Stimulated activated CD8-positive, alpha-beta memory T cell treated with anti-CD3 and anti-CD28 coated beads, Interleukin-7, amount 100 ng/mL, for 24 hours (primary cell): ENCODE data around the gene PLXNA4.

Source experiments
- DNase-seq: peaks from one replicate; pipeline ENCODE4 v3.0.0-alpha.2; 2020; ENCODE audit warnings: low read depth

The PLXNA4 gene

DNA sequence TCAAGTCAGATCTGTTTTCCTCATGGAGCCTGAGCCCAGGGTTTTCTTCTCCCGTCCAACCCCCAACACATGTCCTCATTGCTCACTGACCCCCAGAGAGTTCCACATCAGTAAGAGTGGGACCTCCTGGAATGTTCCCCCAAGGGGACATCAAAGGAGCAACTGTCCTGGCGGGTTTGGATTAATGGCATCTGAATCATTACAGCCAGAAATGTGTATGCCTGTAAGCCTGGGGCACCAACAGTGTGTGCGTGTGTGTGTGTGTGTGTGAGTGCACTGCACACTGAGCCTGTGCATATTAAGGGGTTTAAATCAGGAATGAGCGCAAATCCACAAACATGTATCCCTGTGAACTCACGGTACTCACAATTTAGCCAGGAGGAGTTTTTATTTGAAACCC, 222.3 kb downstream of the PLXNA4 start:
- no peak for DNase-seq

- DNase-seq, result no peak
These were observed 223.5 kb downstream of the PLXNA4 start for GRCh38 chr7:132352800-132353199.

DNA sequence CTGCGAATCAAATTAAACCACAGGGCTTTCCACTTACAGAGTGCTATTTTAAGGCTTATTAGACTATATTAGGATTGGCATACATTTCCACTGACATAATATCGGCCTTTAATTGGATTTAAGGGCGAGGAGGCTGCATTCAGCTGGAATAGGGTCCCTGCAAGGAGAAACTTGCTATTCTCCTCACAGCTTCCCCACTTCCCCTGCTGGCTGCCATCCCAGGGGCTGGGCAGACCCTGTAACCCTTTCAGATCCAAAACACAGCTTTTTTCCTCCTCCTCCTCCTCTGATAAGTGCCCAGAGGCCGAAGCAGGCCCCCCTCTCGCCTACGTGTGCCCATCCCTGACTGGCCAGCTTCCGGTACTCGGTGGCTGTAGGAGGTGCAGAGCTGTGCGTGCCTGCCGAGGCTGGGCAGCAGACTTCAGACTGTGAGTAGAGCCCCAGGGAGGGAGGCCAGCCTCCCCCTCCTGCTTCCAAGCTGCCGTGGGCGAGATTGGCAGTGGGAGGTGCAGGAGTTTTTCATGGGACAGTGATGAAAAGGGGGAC, 224.2 kb downstream of the PLXNA4 start:
- no peak for DNase-seq

DNA sequence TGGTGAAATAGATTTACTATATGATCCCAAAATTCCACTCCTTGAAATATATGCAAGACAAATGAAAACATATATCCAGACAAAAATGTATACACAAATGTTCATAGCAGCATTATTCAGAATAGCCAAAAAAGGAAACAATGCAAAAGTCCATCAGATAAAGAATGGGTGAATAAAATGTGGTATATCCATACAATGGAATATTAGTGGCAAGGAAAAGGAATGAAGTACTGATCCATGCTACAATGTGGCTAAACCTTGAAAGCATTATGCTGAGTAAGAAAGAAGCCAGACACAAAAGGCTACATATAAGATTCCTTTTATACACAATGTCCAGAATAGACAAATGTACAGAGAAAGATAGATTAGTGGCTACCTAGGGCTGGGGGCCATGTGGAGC, 225.5 kb downstream of the PLXNA4 start:
- DNase-seq, result no peak

GRCh38 chr7:132349075-132349474, 227.2 kb downstream of the PLXNA4 start:
- DNase-seq, result no peak

DNA sequence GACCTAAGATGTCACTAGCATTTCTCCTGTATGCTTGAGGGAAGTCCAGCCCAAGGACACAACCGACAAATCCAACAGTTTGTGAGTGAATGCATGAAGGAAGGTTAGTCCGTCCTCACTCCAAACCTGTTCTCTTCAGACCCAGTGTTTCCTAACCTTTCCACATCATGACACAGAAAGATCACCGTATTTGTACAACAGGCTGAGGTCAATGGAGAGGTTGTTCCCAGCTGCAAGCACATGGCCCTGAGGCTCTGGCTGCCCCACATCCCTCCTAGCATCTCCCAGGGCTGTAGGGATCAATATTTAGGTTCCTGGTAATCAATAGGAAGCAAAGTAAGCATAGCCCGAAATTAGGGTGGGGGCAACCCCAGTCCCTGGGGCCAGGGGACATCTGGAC, 227.9 kb downstream of the PLXNA4 start:
- DNase-seq, result no peak

DNA sequence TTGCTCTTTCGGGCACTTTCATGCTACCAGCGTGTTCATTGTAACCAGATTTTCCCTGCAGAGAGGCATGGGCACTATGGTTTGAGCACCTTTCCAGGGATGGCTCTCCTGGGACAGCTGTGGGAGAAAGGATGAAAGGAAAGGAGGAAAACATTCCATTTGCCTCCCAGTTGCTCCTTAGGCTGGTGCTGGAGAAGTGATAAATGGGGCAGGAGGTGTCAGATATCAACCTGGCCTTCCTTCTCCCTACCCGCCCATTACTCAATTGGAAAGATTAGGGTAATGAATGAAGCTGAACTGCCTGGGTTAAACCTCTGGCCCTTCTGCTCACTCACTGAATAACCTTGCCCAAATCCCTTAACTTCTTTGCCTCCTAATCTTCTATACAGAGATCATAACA, 228.4 kb downstream of the PLXNA4 start:
- DNase-seq, result no peak

GRCh38 chr7:132347123-132347522, 229.1 kb downstream of the PLXNA4 start:
- no peak for DNase-seq

- DNase-seq, result no peak
These were observed 230.6 kb downstream of the PLXNA4 start for GRCh38 chr7:132345543-132346129.

DNA sequence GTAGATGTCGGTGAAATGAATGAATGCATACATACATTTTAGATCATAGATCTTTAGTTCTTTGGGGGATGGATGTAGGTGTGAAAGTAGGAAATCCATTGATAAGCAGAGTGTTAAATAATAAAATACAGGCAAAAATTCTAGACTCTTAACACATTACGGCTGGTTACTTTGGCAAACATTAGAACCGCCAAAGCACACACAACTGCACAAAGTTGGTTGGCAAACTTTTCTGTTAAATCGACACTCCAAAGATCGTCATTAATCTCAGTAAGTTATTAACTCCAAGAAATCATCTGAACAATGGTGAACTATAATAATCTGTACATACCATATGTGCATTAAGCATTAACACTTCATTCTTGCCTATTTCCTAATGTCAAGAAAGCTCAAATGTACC, 231.2 kb downstream of the PLXNA4 start:
- no peak for DNase-seq

GRCh38 chr7:132343199-132343598, 233.1 kb downstream of the PLXNA4 start:
- DNase-seq, result no peak

DNA sequence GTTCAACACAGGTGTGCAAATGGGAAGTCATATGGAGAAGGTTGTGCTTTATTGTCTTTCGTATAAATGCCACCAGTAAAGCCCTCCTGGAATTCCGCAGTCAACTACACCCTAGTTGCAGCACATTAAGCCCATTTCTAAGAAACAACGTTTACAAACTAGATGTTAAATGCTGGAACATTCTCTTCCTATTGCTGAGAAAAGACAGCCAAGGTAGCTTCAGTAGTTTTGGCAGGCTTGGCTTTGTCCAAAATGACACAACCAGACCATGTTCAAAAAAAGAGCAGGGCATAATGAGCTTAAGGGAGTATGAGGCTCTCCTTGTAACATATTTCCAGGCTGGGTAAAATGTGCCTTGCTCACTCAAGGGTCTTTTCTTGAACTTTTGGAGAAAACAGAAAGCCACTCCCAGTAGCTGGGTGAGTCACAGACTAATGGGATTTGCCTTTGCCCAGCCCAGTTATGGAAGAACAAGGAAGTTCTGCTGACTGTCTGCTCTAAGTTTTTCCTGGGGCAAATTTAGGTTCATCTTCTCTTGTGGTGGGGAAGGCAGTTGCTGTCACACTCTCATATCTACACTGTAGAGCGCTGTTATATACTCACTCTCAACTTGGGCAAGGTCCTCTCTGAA, 238.7 kb downstream of the PLXNA4 start:
- DNase-seq, result no peak

- no peak for DNase-seq
These were observed 239.5 kb downstream of the PLXNA4 start for GRCh38 chr7:132336797-132337196.

GRCh38 chr7:132333301-132333700, 243.0 kb downstream of the PLXNA4 start:
- DNase-seq, result no peak

DNA sequence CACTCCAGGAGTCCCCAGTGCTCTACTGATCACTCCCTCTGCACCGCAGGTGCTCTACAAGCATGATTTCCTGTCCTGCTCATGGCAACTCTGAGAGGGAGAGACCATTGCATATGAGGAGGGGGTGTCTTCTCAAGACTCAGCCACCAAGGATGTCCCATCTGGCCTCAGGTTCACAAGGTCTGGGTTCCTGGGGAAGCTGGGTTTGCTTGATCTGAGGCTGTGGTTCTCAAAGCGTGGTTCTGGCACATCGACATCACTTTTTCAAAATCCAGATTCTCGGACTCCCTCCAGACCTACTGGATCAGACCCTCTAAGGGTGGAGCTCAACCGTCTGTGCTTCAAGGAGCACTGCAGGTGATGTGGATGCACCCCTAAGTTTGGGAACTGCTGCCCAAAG, 247.5 kb downstream of the PLXNA4 start:
- DNase-seq, result no peak

DNA sequence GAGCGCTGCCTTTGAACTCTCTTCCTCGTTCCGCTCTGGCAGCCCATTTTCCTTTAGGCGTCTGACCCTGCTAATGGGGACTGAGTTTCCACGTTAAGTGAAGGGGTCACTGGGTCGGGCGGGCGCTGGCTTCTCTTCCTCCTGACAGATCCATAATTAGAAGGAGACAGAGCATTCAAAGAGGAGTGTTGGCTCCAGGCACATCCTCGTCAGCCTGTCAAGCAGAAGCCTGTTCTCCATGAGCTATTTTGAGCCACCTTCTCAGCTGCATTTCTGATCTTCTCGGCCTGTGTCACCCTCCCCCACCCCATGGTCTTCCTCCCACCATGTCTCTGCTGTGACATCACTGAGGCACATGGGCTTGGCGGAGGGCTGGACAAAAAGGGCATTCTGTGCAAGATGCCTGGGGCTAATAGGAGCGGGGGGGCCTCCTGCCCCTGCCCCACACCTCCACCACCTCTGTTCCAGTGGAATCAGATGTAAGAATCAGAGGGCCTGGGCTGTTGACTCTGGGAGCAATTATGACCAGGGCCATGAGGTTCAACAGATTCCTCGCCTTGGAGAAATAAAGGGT, 248.1 kb downstream of the PLXNA4 start:
- DNase-seq, result no peak

DNA sequence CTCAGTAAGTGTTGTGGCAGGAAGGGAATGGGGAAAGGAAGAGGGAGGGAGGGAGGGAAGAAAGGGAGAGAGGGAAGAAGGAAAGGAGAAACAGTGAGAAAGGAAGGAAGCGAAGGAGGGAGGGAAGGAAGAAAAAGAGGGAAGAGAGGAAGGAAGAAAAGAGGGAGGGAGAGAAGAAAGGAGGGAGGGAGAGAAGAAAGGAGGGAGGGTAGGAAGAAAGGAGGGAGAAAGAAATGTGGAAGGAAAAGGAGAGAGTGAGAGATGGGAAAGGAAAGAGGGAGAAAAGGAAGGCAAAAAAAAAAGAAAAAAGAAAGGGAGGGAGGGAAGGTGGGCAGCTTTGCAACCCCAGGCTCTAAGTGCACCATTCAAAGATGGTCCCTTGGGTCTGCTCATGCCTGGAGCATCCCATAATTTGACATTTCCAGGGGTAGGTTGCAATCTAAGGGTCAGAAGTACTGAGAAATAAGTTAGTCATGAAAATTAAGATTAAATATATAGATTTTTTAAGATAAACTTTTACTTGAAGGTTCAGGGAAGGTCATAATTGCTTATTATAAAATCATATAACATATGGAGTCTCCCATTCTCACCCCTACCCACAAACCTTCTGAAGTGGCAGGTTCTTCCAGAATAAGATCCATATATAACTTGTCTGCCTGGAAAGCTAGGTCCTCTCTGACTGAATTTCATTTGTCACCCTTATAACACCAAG, 249.2 kb downstream of the PLXNA4 start:
- no peak for DNase-seq

DNA sequence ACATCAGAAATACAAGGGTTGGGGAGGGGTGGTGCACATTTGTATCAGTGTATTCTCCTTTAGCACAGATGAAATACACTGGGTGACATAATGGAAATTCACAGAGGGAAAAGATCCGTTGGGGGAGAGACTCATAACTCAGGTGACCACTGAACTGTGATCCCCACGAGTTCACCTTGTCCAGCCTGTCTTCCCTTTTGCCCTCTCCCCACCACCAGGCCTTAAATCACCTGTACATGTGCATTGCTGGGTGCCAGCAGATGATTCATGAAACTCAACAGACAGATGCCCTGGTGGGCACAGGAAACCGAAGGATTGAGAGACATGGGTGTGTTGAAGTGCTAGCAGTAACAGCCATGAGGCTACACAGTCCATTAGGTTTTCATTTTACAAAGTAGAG, 253.3 kb downstream of the PLXNA4 start:
- DNase-seq, result no peak

DNA sequence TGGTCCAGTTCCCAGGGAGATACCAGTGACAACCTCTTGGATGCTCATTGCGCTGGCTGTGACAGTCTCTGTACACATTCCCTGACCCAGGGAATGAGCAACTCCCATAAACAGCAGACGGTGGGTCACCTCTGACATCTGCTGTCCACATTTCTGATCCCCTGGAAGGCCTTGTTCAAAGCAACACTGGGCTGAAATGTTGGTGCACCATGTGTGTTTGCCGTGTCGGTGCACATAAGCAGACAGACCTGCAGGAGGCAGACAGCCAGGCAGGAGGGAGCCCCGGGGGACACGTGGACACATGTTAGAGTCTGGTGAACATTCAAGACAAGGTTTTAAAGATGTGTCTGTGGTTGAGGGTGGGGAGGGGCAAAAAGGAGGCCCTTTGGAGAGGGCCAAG, 254.9 kb downstream of the PLXNA4 start:
- DNase-seq, result no peak

DNA sequence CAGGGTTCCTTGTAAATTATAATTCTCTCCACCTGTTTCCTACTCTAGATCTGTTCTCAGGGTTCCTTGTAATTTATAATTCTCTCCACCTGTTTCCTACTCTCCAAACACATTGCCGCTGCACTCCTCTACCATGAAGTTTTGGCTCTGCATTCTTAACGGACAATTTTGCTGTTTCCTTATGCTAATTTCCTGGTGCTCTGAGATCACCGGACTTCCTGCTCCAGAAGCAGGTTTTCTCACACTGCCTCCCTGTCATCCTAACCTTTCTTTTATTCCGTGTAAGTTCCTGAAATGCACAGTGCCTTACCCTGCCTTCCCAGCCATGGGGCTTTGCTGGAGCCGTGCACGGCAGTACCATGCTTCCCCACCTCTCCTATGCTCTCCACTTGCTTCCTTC, 256.8 kb downstream of the PLXNA4 start:
- DNase-seq, result no peak

GRCh38 chr7:132318352-132319318, 257.6 kb downstream of the PLXNA4 start:
- DNase-seq, result peak; percentile 60
